Dendritic cell treated with granulocyte-macrophage colony-stimulating factor and Interleukin-4, amounts not matched to agents 40 ng/mL and 50 ng/mL, for 4 days (primary cell): ENCODE measurements around the gene WNT10A.
"Not testable (repeated sequence)": the region's sequence is repeated elsewhere in the genome, so short reads cannot be mapped to it uniquely, and the experiment has no call there.

Experiments used
- H3K27ac Mint-ChIP-seq: one replicate; pipeline ENCODE4 v1.8.0; 2022; ENCODE audit warnings: mild to moderate bottlenecking, mixed read lengths
- H3K27me3 Mint-ChIP-seq: one replicate; pipeline ENCODE4 v1.8.0; 2022; ENCODE audit warnings: mild to moderate bottlenecking, mixed read lengths
- H3K36me3 Mint-ChIP-seq: one replicate; pipeline ENCODE4 v1.8.0; 2022; ENCODE audit warnings: low read depth, mixed read lengths
- H3K4me1 Mint-ChIP-seq: one replicate; pipeline ENCODE4 v1.8.0; 2022; ENCODE audit warnings: low read depth, mixed read lengths
- H3K4me3 Mint-ChIP-seq: one replicate; pipeline ENCODE4 v1.8.0; 2022; ENCODE audit warnings: mild to moderate bottlenecking, moderate library complexity, mixed read lengths
- H3K9me3 Mint-ChIP-seq: one replicate; pipeline ENCODE4 v1.8.0; 2022; ENCODE audit warnings: mixed read lengths
- intact Hi-C: fragments of 100-400 bp; cut with micrococcal nuclease; formaldehyde crosslinking; loops from one replicate; pipeline ENCODE4 v1.15.0; 2022

Gene WNT10A

GRCh38 chr2:218880102-218880858, at the start of gene WNT10A:
TSS of gene WNT10A (plus strand) at chr2:218880852. CDS start at chr2:218880996, 144 bp downstream.
- Mint-ChIP-seq H3K9me3 (no peaks in the 10 kb centered on the region), H3K4me1 (peaks cover 28% of the 10 kb centered on the region), H3K27me3 (peaks cover 93% of the 10 kb centered on the region), H3K36me3 (no peaks in the 10 kb centered on the region), H3K4me3 (peak within 1 kb of the TSS; percentile 44), H3K27ac (no peak within 1 kb of the TSS)
- intact Hi-C loops, result no loop called here

GRCh38 chr2:218831378-218831990, 49.2 kb upstream of the WNT10A start, which contains the start of gene PRKAG3:
TSS of gene PRKAG3 (minus strand) at chr2:218831803.
- Mint-ChIP-seq H3K27ac (no peak within 1 kb of the TSS), H3K9me3 (no peaks in the 10 kb centered on the region), H3K4me3 (no peak within 1 kb of the TSS), H3K27me3 (peaks cover 56% of the 10 kb centered on the region), H3K36me3 (no peaks in the 10 kb centered on the region), H3K4me1 (peaks cover 32% of the 10 kb centered on the region)
- intact Hi-C loops, result no loop called here

DNA sequence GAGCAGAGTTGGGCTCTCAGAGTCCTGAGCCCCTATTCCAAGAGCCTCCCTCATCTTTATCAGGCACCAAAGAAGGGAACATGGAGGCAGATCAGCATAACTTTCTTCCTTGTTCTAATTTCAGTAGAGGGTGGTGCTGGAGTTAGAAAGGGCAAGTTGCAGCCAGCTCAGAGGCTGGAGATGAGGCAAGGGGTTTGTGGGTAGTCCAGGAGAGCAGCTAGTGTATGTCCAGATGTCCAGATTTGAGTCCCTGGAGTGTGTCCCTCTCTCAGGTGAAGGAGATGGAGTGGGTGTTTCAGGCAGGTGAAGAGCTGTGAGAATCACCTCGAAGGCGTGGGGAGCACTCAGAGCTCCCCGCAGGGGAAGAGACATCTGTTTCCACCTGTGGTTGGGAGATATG, 48.6 kb upstream of the WNT10A start:
- Mint-ChIP-seq H3K4me3 (no peak overlapping the region), H3K27ac (no peak overlapping the region)
- intact Hi-C loops, result no loop called here

GRCh38 chr2:218832520-218832919, 48.1 kb upstream of the WNT10A start:
- H3K4me1 Mint-ChIP-seq, result peaks cover 23% of the 10 kb centered on the region
- no peak overlapping the region for H3K4me3 Mint-ChIP-seq
- intact Hi-C loops, result no loop called here
- no peaks in the 10 kb centered on the region for H3K36me3 Mint-ChIP-seq
- H3K27me3 Mint-ChIP-seq, result peaks cover 47% of the 10 kb centered on the region
- H3K9me3 Mint-ChIP-seq, result peaks cover 8% of the 10 kb centered on the region
- H3K27ac Mint-ChIP-seq, result no peak overlapping the region

More for the DNA sequence above, 48.6 kb upstream of the WNT10A start:
- Mint-ChIP-seq H3K4me1 (peaks cover 26% of the 10 kb centered on the region), H3K27me3 (peaks cover 51% of the 10 kb centered on the region), H3K36me3 (no peaks in the 10 kb centered on the region), H3K9me3 (peaks cover 4% of the 10 kb centered on the region)

GRCh38 chr2:218833023-218833609, 47.5 kb upstream of the WNT10A start:
- no peak overlapping the region for H3K4me3 Mint-ChIP-seq
- H3K27ac Mint-ChIP-seq, result no peak overlapping the region
- peaks cover 42% of the 10 kb centered on the region for H3K27me3 Mint-ChIP-seq
- peaks cover 29% of the 10 kb centered on the region for H3K4me1 Mint-ChIP-seq
- intact Hi-C loops, result no loop called here
- no peaks in the 10 kb centered on the region for H3K36me3 Mint-ChIP-seq
- H3K9me3 Mint-ChIP-seq, result peaks cover 14% of the 10 kb centered on the region

DNA sequence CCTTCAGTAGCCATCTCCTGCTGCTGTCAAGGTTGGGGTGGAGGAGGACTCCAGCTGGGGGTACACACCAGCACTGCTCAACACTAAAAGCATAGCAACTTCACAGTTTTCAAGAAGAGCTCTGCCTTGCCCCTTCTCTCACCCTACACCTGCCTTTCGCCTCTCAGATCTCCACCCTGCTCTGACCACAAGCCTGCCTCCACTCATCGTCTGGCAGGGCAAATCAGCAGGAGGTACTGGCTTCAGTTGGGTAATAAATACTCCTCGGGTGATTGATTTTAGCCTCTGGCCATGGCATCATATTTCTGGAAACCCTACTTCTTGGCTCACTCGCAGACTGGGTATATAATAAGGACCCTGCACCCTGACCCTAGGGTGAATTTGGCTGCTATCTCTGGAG, 46.0 kb upstream of the WNT10A start:
- intact Hi-C loops, result no loop called here
- Mint-ChIP-seq H3K27ac (no peak overlapping the region), H3K4me1 (peaks cover 38% of the 10 kb centered on the region), H3K4me3 (no peak overlapping the region), H3K27me3 (peaks cover 41% of the 10 kb centered on the region), H3K9me3 (peaks cover 15% of the 10 kb centered on the region), H3K36me3 (no peaks in the 10 kb centered on the region)

- peaks cover 26% of the 10 kb centered on the region for H3K27me3 Mint-ChIP-seq
- H3K9me3 Mint-ChIP-seq, result peaks cover 15% of the 10 kb centered on the region
- H3K27ac Mint-ChIP-seq, result no peak overlapping the region
- no peaks in the 10 kb centered on the region for H3K36me3 Mint-ChIP-seq
- intact Hi-C loops, result no loop called here
- H3K4me1 Mint-ChIP-seq, result peaks cover 26% of the 10 kb centered on the region
- H3K4me3 Mint-ChIP-seq, result no peak overlapping the region
These were observed 43.2 kb upstream of the WNT10A start for GRCh38 chr2:218837495-218837894.

DNA sequence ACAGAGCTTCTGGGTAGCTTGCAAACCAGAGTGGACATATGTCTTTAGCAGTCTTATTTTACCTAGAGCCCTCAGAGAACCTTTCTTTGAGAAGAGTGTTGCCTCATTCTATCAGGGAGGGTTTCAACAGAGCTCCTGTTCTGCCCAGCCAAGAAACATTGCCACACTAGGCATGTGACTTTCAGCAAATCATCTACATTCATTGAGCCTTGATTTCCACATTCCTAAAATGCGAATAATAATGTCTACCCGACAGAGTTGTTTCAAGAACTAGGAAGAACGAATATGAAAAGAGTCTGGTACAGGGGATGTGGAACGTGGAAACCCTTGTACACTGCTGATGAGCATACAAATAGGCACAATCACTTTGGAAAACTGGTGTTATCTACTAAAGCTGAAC, 41.2 kb upstream of the WNT10A start:
- H3K27me3 Mint-ChIP-seq, result peaks cover 26% of the 10 kb centered on the region
- H3K27ac Mint-ChIP-seq, result no peak overlapping the region
- peaks cover 16% of the 10 kb centered on the region for H3K4me1 Mint-ChIP-seq
- no peak overlapping the region for H3K4me3 Mint-ChIP-seq
- H3K36me3 Mint-ChIP-seq, result no peaks in the 10 kb centered on the region
- intact Hi-C loops, result no loop called here
- peaks cover 19% of the 10 kb centered on the region for H3K9me3 Mint-ChIP-seq

- H3K4me1 Mint-ChIP-seq, result peaks cover 16% of the 10 kb centered on the region
- intact Hi-C loops, result no loop called here
These were observed 40.8 kb upstream of the WNT10A start for GRCh38 chr2:218839888-218840287.

DNA sequence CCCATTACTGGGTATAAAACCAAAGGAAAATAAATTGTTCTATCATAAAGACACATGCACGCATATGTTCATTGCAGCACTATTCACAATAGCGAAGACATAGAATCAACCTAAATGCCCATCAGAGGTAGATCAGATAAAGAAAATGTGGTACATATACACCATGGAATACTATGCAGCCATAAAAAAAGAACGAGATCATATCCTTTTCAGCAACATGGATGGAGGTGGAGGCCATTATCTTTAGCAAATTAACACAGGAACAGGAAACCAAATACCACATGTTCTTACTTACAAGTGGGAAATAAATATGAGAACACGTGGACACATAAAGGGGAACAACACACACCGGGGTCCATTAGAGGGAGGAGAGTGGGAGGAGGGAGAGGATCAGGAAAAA, 36.3 kb upstream of the WNT10A start:
- H3K4me1 Mint-ChIP-seq, H3K27ac Mint-ChIP-seq, H3K36me3 Mint-ChIP-seq, intact Hi-C loops, H3K4me3 Mint-ChIP-seq, H3K9me3 Mint-ChIP-seq: not testable (repeated sequence)
- H3K27me3 Mint-ChIP-seq, result peaks cover 26% of the 10 kb centered on the region

More at GRCh38 chr2:218839888-218840287, 40.8 kb upstream of the WNT10A start:
- no peak overlapping the region for H3K27ac Mint-ChIP-seq
- H3K36me3 Mint-ChIP-seq, result no peaks in the 10 kb centered on the region
- H3K4me3 Mint-ChIP-seq, result no peak overlapping the region
- peaks cover 23% of the 10 kb centered on the region for H3K9me3 Mint-ChIP-seq
- H3K27me3 Mint-ChIP-seq, result peaks cover 24% of the 10 kb centered on the region

GRCh38 chr2:218846963-218847362, 33.7 kb upstream of the WNT10A start:
- not testable (repeated sequence) for H3K36me3 Mint-ChIP-seq, H3K9me3 Mint-ChIP-seq
- peaks cover 43% of the 10 kb centered on the region for H3K27me3 Mint-ChIP-seq

GRCh38 chr2:218849721-218850120, 30.9 kb upstream of the WNT10A start:
- H3K27ac Mint-ChIP-seq, result no peak overlapping the region
- intact Hi-C loops, result loop anchor here (5.0 kb wide), 1 partner anchor 137 kb away; the partner anchor contains the start of gene TTLL4
- no peak overlapping the region for H3K4me3 Mint-ChIP-seq
- no peaks in the 10 kb centered on the region for H3K36me3 Mint-ChIP-seq
- peaks cover under 1% of the 10 kb centered on the region for H3K9me3 Mint-ChIP-seq
- peaks cover 47% of the 10 kb centered on the region for H3K27me3 Mint-ChIP-seq
- peaks cover 17% of the 10 kb centered on the region for H3K4me1 Mint-ChIP-seq

More at GRCh38 chr2:218846963-218847362, 33.7 kb upstream of the WNT10A start:
- H3K4me1 Mint-ChIP-seq, H3K27ac Mint-ChIP-seq, H3K4me3 Mint-ChIP-seq: not testable (repeated sequence)
- intact Hi-C loops, result loop anchor here (1.0 to 5.0 kb wide), 3 partner anchors 119 to 188 kb away; partner anchors contain the start of genes BCS1L, TTLL4 and ZNF142

- peaks cover 56% of the 10 kb centered on the region for H3K27me3 Mint-ChIP-seq
- H3K36me3 Mint-ChIP-seq, result no peaks in the 10 kb centered on the region
- no peak overlapping the region for H3K4me3 Mint-ChIP-seq
- no peak overlapping the region for H3K27ac Mint-ChIP-seq
- intact Hi-C loops, result no loop called here
- H3K9me3 Mint-ChIP-seq, result no peaks in the 10 kb centered on the region
- H3K4me1 Mint-ChIP-seq, result peaks cover 17% of the 10 kb centered on the region
These were observed 29.9 kb upstream of the WNT10A start for GRCh38 chr2:218850796-218851195.

- Mint-ChIP-seq H3K4me1 (peaks cover 17% of the 10 kb centered on the region), H3K36me3 (no peaks in the 10 kb centered on the region), H3K27ac (no peak overlapping the region), H3K27me3 (peaks cover 61% of the 10 kb centered on the region), H3K9me3 (no peaks in the 10 kb centered on the region), H3K4me3 (no peak overlapping the region)
- intact Hi-C loops, result no loop called here
These were observed 29.4 kb upstream of the WNT10A start for GRCh38 chr2:218851286-218851685.
